Endothelial cell of umbilical vein (primary cell): Measurements from ENCODE around the gene CCL16. TPM values are rescaled to one million over a fixed set of nuclear protein-coding genes. Genes with fewer than 3 reads are reported as not detected.

Experiments used
- BruUV-seq: library from RNA; stranded (reverse); fragments of 400-500 nt; replicated peaks from 2 replicates; lab custom pipeline; 2021; lab: Mats Ljungman, UMichigan
- CTCF ChIA-PET: fragments of 300-600, 350-600 bp; sonication (Branson Sonifier 250); formaldehyde crosslinking; loops from one replicate; lab custom pipeline; 2021; ENCODE audit warnings: antibody characterized with exemption, inconsistent platforms; lab: Charles Lee
- POLR2A ChIA-PET: fragments of 300-600, 350-600 bp; sonication (Branson Sonifier 250); formaldehyde crosslinking; loops from one replicate; lab custom pipeline; 2021; ENCODE audit warnings: antibody characterized with exemption, inconsistent platforms; lab: Charles Lee
- DNase-seq: peaks from one replicate; pipeline ENCODE4 v3.0.0-alpha.2; 2011; ENCODE audit warnings: low read depth, low spot score
- FAIRE-seq: peaks from 2 replicates; lab custom pipeline; 2011; peaks lifted over from hg19 to GRCh38; lab: Jason Lieb, UNC
- H2AFZ ChIP-seq: 2 replicates; pipeline ENCODE4 v1.6.0; 2012; ENCODE audit warnings: low read depth, low read length, control low read depth, inconsistent platforms
- H3K27ac ChIP-seq: 2 replicates; pipeline ENCODE4 v1.5.1; 2011; ENCODE audit warnings: low read depth, mild to moderate bottlenecking, control low read depth, low read length, moderate library complexity; ENCODE audit not compliant: insufficient read depth
- H3K27me3 ChIP-seq, 2 experiments: 2 replicates each; pipeline versions ENCODE4 v1.6.0 to v1.6.1; 2011; ENCODE audit warnings: low read length in 2 of 2, mixed read lengths in 1 of 2; ENCODE audit not compliant: control insufficient read depth in 2 of 2, insufficient read depth in 2 of 2
- H3K36me3 ChIP-seq, 2 experiments: 2 replicates in 1 of 2; 3 replicates in 1 of 2; pipeline ENCODE4 v1.5.1; 2011; ENCODE audit warnings: low read length in 2 of 2, mild to moderate bottlenecking in 1 of 2, moderate library complexity in 1 of 2; ENCODE audit not compliant: control insufficient read depth in 2 of 2, insufficient read depth in 2 of 2; ENCODE audit errors: extremely low read depth in 1 of 2
- H3K4me1 ChIP-seq: 3 replicates; pipeline ENCODE4 v1.5.1; 2011; ENCODE audit warnings: mild to moderate bottlenecking, low read length; ENCODE audit not compliant: control insufficient read depth, insufficient read depth; ENCODE audit errors: extremely low read depth
- H3K4me2 ChIP-seq: 2 replicates; pipeline ENCODE4 v1.6.1; 2011; ENCODE audit warnings: low read length, control low read depth, mixed read lengths; ENCODE audit not compliant: insufficient read depth
- H3K4me3 ChIP-seq, 3 experiments: fragments of 200-600 bp in 1 of 3; sonication (generic), shearing (Covaris generic) in 1 of 3; replicated peaks in 1 of 3; 2 replicates each; pipeline ENCODE4 v1.5.1; 2011 to 2016; ENCODE audit warnings: control low read depth in 3 of 3, low read length in 3 of 3, mild to moderate bottlenecking in 2 of 3, inconsistent platforms in 1 of 3, low read depth in 1 of 3, moderate library complexity in 1 of 3; ENCODE audit not compliant: insufficient read depth in 1 of 3
- H3K79me2 ChIP-seq: 2 replicates; pipeline ENCODE4 v1.6.0; 2012; ENCODE audit warnings: low read length, inconsistent platforms; ENCODE audit not compliant: control insufficient read depth, insufficient read depth
- H3K9ac ChIP-seq: replicated peaks from 2 replicates; pipeline ENCODE3; 2011; ENCODE audit warnings: low read length, control low read depth; ENCODE audit not compliant: insufficient read depth; ENCODE audit errors: extremely low read depth
- H3K9me1 ChIP-seq: replicated peaks from 3 replicates; pipeline ENCODE4 v1.6.0; 2011; ENCODE audit warnings: mild to moderate bottlenecking, low read length; ENCODE audit not compliant: control insufficient read depth, insufficient read depth; ENCODE audit errors: extremely low read depth
- H3K9me3 ChIP-seq: replicated peaks from 2 replicates; pipeline ENCODE4 v1.5.1; 2012; ENCODE audit warnings: low read length, inconsistent platforms; ENCODE audit not compliant: control insufficient read depth, insufficient read depth
- H4K20me1 ChIP-seq: replicated peaks from 2 replicates; pipeline ENCODE3; 2011; ENCODE audit warnings: mild to moderate bottlenecking, low read length; ENCODE audit not compliant: control insufficient read depth, insufficient read depth; ENCODE audit errors: extremely low read depth
- CTCF ChIP-seq, 2 donors: IDR thresholded peaks; 1 replicate in 1 of 2; 2 replicates in 1 of 2; pipeline ENCODE4 v1.5.1; 2011; ENCODE audit warnings: low read length in 2 of 2, mild to moderate bottlenecking in 2 of 2, moderate library complexity in 2 of 2, control low read depth in 1 of 2, inconsistent platforms in 1 of 2, low read depth in 1 of 2; ENCODE audit not compliant: insufficient read depth in 1 of 2; ENCODE audit errors: extremely low read depth in 1 of 2
- FOS ChIP-seq: IDR thresholded peaks from 2 replicates; pipeline ENCODE4 v1.6.1; 2011; ENCODE audit warnings: mild to moderate bottlenecking, low read length, moderate library complexity, borderline replicate concordance; ENCODE audit not compliant: insufficient read depth
- GATA2 ChIP-seq: IDR thresholded peaks from 2 replicates; pipeline ENCODE4 v1.7.0; 2011; ENCODE audit warnings: low read depth, mild to moderate bottlenecking, moderate library complexity, mixed read lengths, low read length; ENCODE audit not compliant: insufficient read length, insufficient read depth
- JUN ChIP-seq: IDR thresholded peaks from 2 replicates; pipeline ENCODE4 v1.6.1; 2011; ENCODE audit warnings: borderline replicate concordance, low read depth; ENCODE audit not compliant: insufficient read length, insufficient read depth
- MAX ChIP-seq: IDR thresholded peaks from 2 replicates; pipeline ENCODE4 v1.6.1; 2011; ENCODE audit not compliant: insufficient read depth, insufficient read length
- MYC ChIP-seq: IDR thresholded peaks from one replicate; pipeline ENCODE4 v1.6.1; 2011; ENCODE audit warnings: mild to moderate bottlenecking, low read depth, low read length
- POLR2A ChIP-seq: IDR thresholded peaks from 2 replicates; pipeline ENCODE4 v1.6.1; 2012; ENCODE audit warnings: low read depth, mild to moderate bottlenecking, control low read depth, low read length
- POLR2AphosphoS5 ChIP-seq: IDR thresholded peaks from 2 replicates; pipeline ENCODE4 v1.6.1; 2012; ENCODE audit warnings: low read depth, mild to moderate bottlenecking, control low read depth, low read length, moderate library complexity; ENCODE audit not compliant: insufficient read depth
- dilution Hi-C: fragments of 300-500 bp; cut with MboI; formaldehyde crosslinking; loops from one replicate; pipeline ENCODE4 v1.15.0; 2019; ENCODE audit warnings: low sequenced_read_pairs; ENCODE audit not compliant: extremely low pct_ligation_motif_present
- intact Hi-C: fragments of 100-400 bp; cut with micrococcal nuclease; formaldehyde crosslinking; loops from one replicate; pipeline ENCODE4 v1.10.0; 2022
- polyA plus RNA-seq, 4 experiments: library from polyadenylated mRNA; depleted of rRNA in 3 of 4; stranded (reverse) in 3 of 4; unstranded in 1 of 4; fragments of >200 nt; gene quantifications; 2 replicates each; pipeline versions ENCODE4 v1.2.1 to v1.2.3, GENCODE V29; 2011 to 2012; ENCODE audit warnings: missing spikeins in 1 of 4
- total RNA-seq: library from RNA; stranded (reverse); gene quantifications from 2 replicates; pipeline ENCODE4 v1.2.3, GENCODE V29; 2021

CCL16 gene
- total and polyA plus RNA-seq, 2 donors (not counting 3 experiments of a cell fraction or from before 2014, with no cell fraction given) = 0.18 to 0.51 TPM

- no peak for TF ChIP-seq MYC
- no peak for TF ChIP-seq GATA2
- no peak for TF ChIP-seq POLR2AphosphoS5
- TF ChIP-seq JUN = no peak
- TF ChIP-seq CTCF (IDR thresholded peaks at IDR 0.05; ENCODE audit: extremely low read depth in 1 of 2, insufficient read depth in 1 of 2, low read depth in 1 of 2, low read length in 2 of 2) = no peak
- TF ChIP-seq MAX = no peak
- no peak for TF ChIP-seq FOS
- TF ChIP-seq POLR2A = no peak
- Histone ChIP-seq H3K4me2 (no peak overlapping the region), H3K27me3 (peaks cover 0 to 2% of the 10 kb centered on the region in 2 experiments), H3K4me3 (no peak overlapping the region), H3K9me3 (no peaks in the 10 kb centered on the region), H3K27ac (no peak overlapping the region), H3K9ac (no peak overlapping the region), H3K9me1 (no peaks in the 10 kb centered on the region), H3K79me2 (no peaks in the 10 kb centered on the region), H2AFZ (no peak overlapping the region), H3K36me3 (no peaks in the 10 kb centered on the region), H4K20me1 (no peaks in the 10 kb centered on the region), H3K4me1 (no peaks in the 10 kb centered on the region)
- ChIA-PET POLR2A (no interaction called here), CTCF (interaction anchor here (0.8 to 1.9 kb wide), 4 partner anchors 23 to 72 kb away, joined by 3 to 10 read pairs (median 7); no protein-coding TSS in a partner anchor)
- FAIRE-seq = no peak
- intact Hi-C loops = loop anchor here (1.0 kb wide), 1 partner anchor 10 kb away; no protein-coding TSS in a partner anchor
- BruUV-seq = no TSS peak
- no peak for DNase-seq
- dilution Hi-C loops = no loop called here
These were observed 19.4 kb upstream of the CCL16 start for GRCh38 chr17:36000732-36001109.
